Osteoblast (primary cell): ENCODE results near the gene MDC1. TPM values are rescaled to one million over a fixed set of nuclear protein-coding genes. Genes with fewer than 3 reads are reported as not detected.

Source experiments
- DNase-seq: peaks from one replicate; pipeline ENCODE4 v3.0.0; 2011; ENCODE audit warnings: low spot score, mixed read lengths; ENCODE audit not compliant: insufficient read length; ENCODE audit errors: missing footprints
- H2AFZ ChIP-seq: 2 replicates; pipeline ENCODE4 v1.6.0; 2011; ENCODE audit warnings: mild to moderate bottlenecking, low read length
- H3K27ac ChIP-seq: 2 replicates; pipeline ENCODE4 v1.5.1; 2011; ENCODE audit warnings: mild to moderate bottlenecking, low read depth, low read length, moderate library complexity
- H3K27me3 ChIP-seq: 2 replicates; pipeline ENCODE4 v1.6.0; 2012; ENCODE audit warnings: mild to moderate bottlenecking, control low read depth, inconsistent platforms, low read length, moderate library complexity; ENCODE audit not compliant: insufficient read depth
- H3K36me3 ChIP-seq: 2 replicates; pipeline ENCODE4 v1.5.1; 2011; ENCODE audit warnings: mild to moderate bottlenecking, low read length, control low read depth, moderate library complexity; ENCODE audit not compliant: insufficient read depth
- H3K4me1 ChIP-seq: 2 replicates; pipeline ENCODE4 v1.5.1; 2011; ENCODE audit warnings: mild to moderate bottlenecking, low read length, control low read depth, moderate library complexity; ENCODE audit not compliant: insufficient read depth
- H3K4me2 ChIP-seq: 2 replicates; pipeline ENCODE4 v1.6.0; 2011; ENCODE audit warnings: mild to moderate bottlenecking, low read length; ENCODE audit not compliant: insufficient read depth
- H3K4me3 ChIP-seq: fragments of 200-600 bp; sonication (generic); 3 replicates; pipeline ENCODE4 v1.5.1; 2012; ENCODE audit warnings: mild to moderate bottlenecking, low read length, inconsistent platforms; ENCODE audit not compliant: insufficient read depth
- H3K79me2 ChIP-seq: 2 replicates; pipeline ENCODE4 v1.6.0; 2012; ENCODE audit warnings: mild to moderate bottlenecking, low read length, control low read depth, inconsistent platforms; ENCODE audit not compliant: insufficient read depth
- H3K9me3 ChIP-seq: 2 replicates; pipeline ENCODE4 v1.5.1; 2011; ENCODE audit warnings: low read depth, low read length, control low read depth
- H4K20me1 ChIP-seq: 2 replicates; pipeline ENCODE4 v1.6.0; 2012; ENCODE audit warnings: mild to moderate bottlenecking, low read length, control low read depth; ENCODE audit not compliant: insufficient read depth
- total RNA-seq: library from RNA; depleted of rRNA; stranded (reverse); fragments of >200 nt; gene quantifications from 2 replicates; pipeline ENCODE4 v1.2.3, GENCODE V29; 2012
- TF ChIP-seq, protein P1 (sequence below): IDR thresholded peaks from 2 replicates; pipeline ENCODE4 v1.5.1; 2011; ENCODE audit warnings: mild to moderate bottlenecking, low read depth, low read length, moderate library complexity; ENCODE audit errors: extremely low read depth

Gene MDC1
- total RNA-seq, 1 donor: 5.1 TPM

- no peak overlapping the region for H3K4me2 ChIP-seq
- TF ChIP-seq, protein P1, sequence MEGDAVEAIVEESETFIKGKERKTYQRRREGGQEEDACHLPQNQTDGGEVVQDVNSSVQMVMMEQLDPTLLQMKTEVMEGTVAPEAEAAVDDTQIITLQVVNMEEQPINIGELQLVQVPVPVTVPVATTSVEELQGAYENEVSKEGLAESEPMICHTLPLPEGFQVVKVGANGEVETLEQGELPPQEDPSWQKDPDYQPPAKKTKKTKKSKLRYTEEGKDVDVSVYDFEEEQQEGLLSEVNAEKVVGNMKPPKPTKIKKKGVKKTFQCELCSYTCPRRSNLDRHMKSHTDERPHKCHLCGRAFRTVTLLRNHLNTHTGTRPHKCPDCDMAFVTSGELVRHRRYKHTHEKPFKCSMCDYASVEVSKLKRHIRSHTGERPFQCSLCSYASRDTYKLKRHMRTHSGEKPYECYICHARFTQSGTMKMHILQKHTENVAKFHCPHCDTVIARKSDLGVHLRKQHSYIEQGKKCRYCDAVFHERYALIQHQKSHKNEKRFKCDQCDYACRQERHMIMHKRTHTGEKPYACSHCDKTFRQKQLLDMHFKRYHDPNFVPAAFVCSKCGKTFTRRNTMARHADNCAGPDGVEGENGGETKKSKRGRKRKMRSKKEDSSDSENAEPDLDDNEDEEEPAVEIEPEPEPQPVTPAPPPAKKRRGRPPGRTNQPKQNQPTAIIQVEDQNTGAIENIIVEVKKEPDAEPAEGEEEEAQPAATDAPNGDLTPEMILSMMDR: no peak
- H3K4me3 ChIP-seq: no peak overlapping the region
- H3K9me3 ChIP-seq: no peaks in the 10 kb centered on the region
- no peak overlapping the region for H2AFZ ChIP-seq
- no peak overlapping the region for H3K27ac ChIP-seq
- H4K20me1 ChIP-seq: no peaks in the 10 kb centered on the region
- H3K79me2 ChIP-seq: no peaks in the 10 kb centered on the region
- no peaks in the 10 kb centered on the region for H3K27me3 ChIP-seq
- H3K4me1 ChIP-seq: peaks cover 6% of the 10 kb centered on the region
- H3K36me3 ChIP-seq: peaks cover 63% of the 10 kb centered on the region
- no peak for DNase-seq
Measured at GRCh38 chr6:30705620-30706019, 11.5 kb downstream of the MDC1 start.

DNA sequence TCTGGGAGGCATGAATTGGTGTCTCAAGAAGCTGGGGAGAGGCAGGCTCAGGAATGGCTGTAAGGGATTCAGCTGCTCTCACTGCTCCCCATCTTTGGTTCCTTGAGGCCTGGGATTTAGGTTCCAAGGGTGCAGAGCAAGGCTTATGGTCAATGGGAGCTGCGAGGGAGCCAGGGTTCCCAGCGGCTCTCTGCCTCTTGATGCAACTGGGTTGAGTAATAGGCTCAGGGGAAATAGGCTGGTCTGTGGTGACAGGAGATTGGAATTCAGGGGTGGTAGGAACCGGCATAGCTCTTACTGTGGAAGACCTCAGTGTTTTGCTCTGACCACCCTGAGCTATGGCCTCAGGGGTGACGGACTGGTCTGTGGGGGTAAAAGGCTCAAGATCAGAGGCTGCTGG, 13.3 kb downstream of the MDC1 start:
- TF ChIP-seq, protein P1: no peak
- H3K4me1 ChIP-seq: peaks cover 6% of the 10 kb centered on the region
- H3K27ac ChIP-seq: no peak overlapping the region

GRCh38 chr6:30703011-30703410, 14.1 kb downstream of the MDC1 start:
- Histone ChIP-seq H3K27ac (no peak overlapping the region), H3K79me2 (no peaks in the 10 kb centered on the region), H3K4me3 (no peak overlapping the region), H4K20me1 (no peaks in the 10 kb centered on the region), H3K4me1 (peaks cover 6% of the 10 kb centered on the region), H3K9me3 (no peaks in the 10 kb centered on the region), H2AFZ (no peak overlapping the region), H3K27me3 (no peaks in the 10 kb centered on the region), H3K4me2 (no peak overlapping the region), H3K36me3 (peaks cover 50% of the 10 kb centered on the region)
- TF ChIP-seq, protein P1: no peak
- no peak for DNase-seq

More for the DNA sequence above, 13.3 kb downstream of the MDC1 start:
- H3K36me3 ChIP-seq: peaks cover 55% of the 10 kb centered on the region
- H3K4me3 ChIP-seq: no peak overlapping the region
- H3K79me2 ChIP-seq: no peaks in the 10 kb centered on the region
- no peaks in the 10 kb centered on the region for H3K27me3 ChIP-seq
- DNase-seq: no peak
- H2AFZ ChIP-seq: no peak overlapping the region
- H3K9me3 ChIP-seq: no peaks in the 10 kb centered on the region
- no peaks in the 10 kb centered on the region for H4K20me1 ChIP-seq
- no peak overlapping the region for H3K4me2 ChIP-seq

GRCh38 chr6:30700340-30700739, 16.7 kb downstream of the MDC1 start:
- Histone ChIP-seq H3K4me1 (peaks cover 8% of the 10 kb centered on the region), H3K9me3 (no peaks in the 10 kb centered on the region), H3K36me3 (peaks cover 32% of the 10 kb centered on the region), H3K4me2 (no peak overlapping the region), H4K20me1 (no peaks in the 10 kb centered on the region), H3K27me3 (no peaks in the 10 kb centered on the region), H2AFZ (no peak overlapping the region), H3K4me3 (no peak overlapping the region), H3K27ac (no peak overlapping the region), H3K79me2 (no peaks in the 10 kb centered on the region)
- no peak for DNase-seq
- TF ChIP-seq, protein P1: no peak
